A673 (cell line): Measurements from ENCODE around the gene NRG4.

Source experiments
- EZH2 ChIP-seq: fragments of 200-600 bp; sonication (generic); IDR thresholded peaks from 2 replicates; pipeline ENCODE4 v1.6.1; 2017; ENCODE audit warnings: borderline replicate concordance, low read depth, mild to moderate bottlenecking, mixed read lengths, antibody characterized with exemption, low read length; ENCODE audit not compliant: poor library complexity, severe bottlenecking
- TF ChIP-seq, protein P1 (sequence below): fragments of 300-800, 200-600 bp; sonication (generic); conservative IDR thresholded peaks from 2 replicates; pipeline ENCODE4 v1.5.1; 2017; ENCODE audit warnings: low read depth, mild to moderate bottlenecking, antibody characterized with exemption, low read length, moderate library complexity, mixed read lengths

DNA sequence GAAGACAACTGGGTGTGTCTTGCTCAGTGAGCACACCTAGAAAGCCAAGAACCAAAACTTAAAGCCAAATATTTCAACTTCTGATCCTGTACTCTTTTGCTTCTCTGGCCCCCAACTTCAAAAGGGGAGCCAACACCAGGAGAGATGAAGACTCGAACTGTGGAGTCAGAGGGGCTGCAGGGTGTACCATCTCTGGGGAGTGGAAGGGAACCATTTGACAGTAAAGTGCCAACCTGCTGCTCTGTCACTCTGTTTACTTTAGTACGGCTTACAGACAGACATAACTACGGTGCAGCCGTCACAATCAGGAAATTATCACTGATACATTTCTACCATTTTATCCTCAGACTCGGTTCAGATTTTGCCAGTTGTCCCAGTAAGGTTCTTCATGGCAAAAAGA is 107.0 kb downstream of the NRG4 start:
- no peak for TF ChIP-seq EZH2
- TF ChIP-seq, protein P1, sequence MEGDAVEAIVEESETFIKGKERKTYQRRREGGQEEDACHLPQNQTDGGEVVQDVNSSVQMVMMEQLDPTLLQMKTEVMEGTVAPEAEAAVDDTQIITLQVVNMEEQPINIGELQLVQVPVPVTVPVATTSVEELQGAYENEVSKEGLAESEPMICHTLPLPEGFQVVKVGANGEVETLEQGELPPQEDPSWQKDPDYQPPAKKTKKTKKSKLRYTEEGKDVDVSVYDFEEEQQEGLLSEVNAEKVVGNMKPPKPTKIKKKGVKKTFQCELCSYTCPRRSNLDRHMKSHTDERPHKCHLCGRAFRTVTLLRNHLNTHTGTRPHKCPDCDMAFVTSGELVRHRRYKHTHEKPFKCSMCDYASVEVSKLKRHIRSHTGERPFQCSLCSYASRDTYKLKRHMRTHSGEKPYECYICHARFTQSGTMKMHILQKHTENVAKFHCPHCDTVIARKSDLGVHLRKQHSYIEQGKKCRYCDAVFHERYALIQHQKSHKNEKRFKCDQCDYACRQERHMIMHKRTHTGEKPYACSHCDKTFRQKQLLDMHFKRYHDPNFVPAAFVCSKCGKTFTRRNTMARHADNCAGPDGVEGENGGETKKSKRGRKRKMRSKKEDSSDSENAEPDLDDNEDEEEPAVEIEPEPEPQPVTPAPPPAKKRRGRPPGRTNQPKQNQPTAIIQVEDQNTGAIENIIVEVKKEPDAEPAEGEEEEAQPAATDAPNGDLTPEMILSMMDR, result no peak
